GM11168 (cell line): ENCODE data around the gene RECQL5.

ENCODE experiments used
- in situ Hi-C: fragments of 300-500 bp; cut with MboI; formaldehyde crosslinking; loops from one replicate; pipeline ENCODE4 v1.12.0; 2022; ENCODE audit warnings: low sequenced_read_pairs; ENCODE audit not compliant: unreplicated experiment

Gene RECQL5

GRCh38 chr17:75689441-75689873 lies 22.5 kb upstream of the RECQL5 start:
- in situ Hi-C loops = loop anchor here (5.0 kb wide), 1 partner anchor 97 kb away; no protein-coding TSS in a partner anchor

GRCh38 chr17:75688209-75688825 lies 21.4 kb upstream of the RECQL5 start:
- in situ Hi-C loops = loop anchor here (5.0 kb wide), 1 partner anchor 96 kb away; no protein-coding TSS in a partner anchor

- in situ Hi-C loops = loop anchor here (5.0 kb wide), 1 partner anchor 93 kb away; no protein-coding TSS in a partner anchor
Observed at GRCh38 chr17:75685499-75685898, 18.5 kb upstream of the RECQL5 start.

- in situ Hi-C loops = loop anchor here (5.0 kb wide), 1 partner anchor 93 kb away; no protein-coding TSS in a partner anchor
Observed at GRCh38 chr17:75684924-75685323, 18.0 kb upstream of the RECQL5 start.

GRCh38 chr17:75684249-75684648 lies 17.3 kb upstream of the RECQL5 start:
- in situ Hi-C loops = no loop called here

GRCh38 chr17:75683583-75683982 lies 16.6 kb upstream of the RECQL5 start:
- in situ Hi-C loops = no loop called here

- in situ Hi-C loops = no loop called here
Observed at GRCh38 chr17:75681289-75681688, 14.3 kb upstream of the RECQL5 start.

GRCh38 chr17:75680431-75680830 lies 13.5 kb upstream of the RECQL5 start:
- in situ Hi-C loops = no loop called here

- in situ Hi-C loops = no loop called here
Observed at GRCh38 chr17:75679706-75680211, 12.8 kb upstream of the RECQL5 start.

GRCh38 chr17:75676461-75676860 lies 9.5 kb upstream of the RECQL5 start:
- in situ Hi-C loops = no loop called here

- in situ Hi-C loops = loop anchor here (5.0 kb wide), 1 partner anchor 74 kb away; no protein-coding TSS in a partner anchor
Observed at GRCh38 chr17:75673487-75673886, 6.5 kb upstream of the RECQL5 start.

- in situ Hi-C loops = loop anchor here (5.0 kb wide), 1 partner anchor 75 kb away; no protein-coding TSS in a partner anchor
Observed at GRCh38 chr17:75672011-75672410, 5.1 kb upstream of the RECQL5 start.

GRCh38 chr17:75670868-75671267 lies 3.9 kb upstream of the RECQL5 start:
- in situ Hi-C loops = loop anchor here (5.0 kb wide), 1 partner anchor 76 kb away; no protein-coding TSS in a partner anchor

- in situ Hi-C loops = no loop called here
Observed at GRCh38 chr17:75668489-75668888, 1.5 kb upstream of the RECQL5 start.

GRCh38 chr17:75667825-75668224 lies 871 bp upstream of the RECQL5 start:
- in situ Hi-C loops = no loop called here

- in situ Hi-C loops = no loop called here
Observed at GRCh38 chr17:75665981-75666380, 973 bp downstream of the RECQL5 start.

GRCh38 chr17:75664099-75664549 lies 2.8 kb downstream of the RECQL5 start:
- in situ Hi-C loops = no loop called here

- in situ Hi-C loops = no loop called here
Observed at GRCh38 chr17:75662511-75662910, 4.4 kb downstream of the RECQL5 start.

GRCh38 chr17:75661531-75661930 lies 5.4 kb downstream of the RECQL5 start:
- in situ Hi-C loops = no loop called here

GRCh38 chr17:75658237-75658636 lies 8.7 kb downstream of the RECQL5 start:
- in situ Hi-C loops = no loop called here

GRCh38 chr17:75654176-75654575 lies 12.8 kb downstream of the RECQL5 start:
- in situ Hi-C loops = no loop called here
